WTC11 (cell line): ENCODE measurements around the gene CAMSAP3. TPM values are rescaled to one million over a fixed set of nuclear protein-coding genes. Genes with fewer than 3 reads are reported as not detected.

ENCODE experiments used
- CBFB ChIP-seq: sonication (generic); formaldehyde crosslinking; IDR thresholded peaks from 2 replicates; pipeline ENCODE4 v1.8.1; 2022; ENCODE audit warnings: mild to moderate bottlenecking, low read depth, missing genetic modification reagents
- CREB1 ChIP-seq: sonication (generic); formaldehyde crosslinking; IDR thresholded peaks from 2 replicates; pipeline ENCODE4 v1.8.0; 2023; ENCODE audit warnings: mild to moderate bottlenecking, missing genetic modification reagents
- E2F4 ChIP-seq: sonication (generic); formaldehyde crosslinking; IDR thresholded peaks from 2 replicates; pipeline ENCODE4 v1.8.1; 2022; ENCODE audit warnings: low read depth, mild to moderate bottlenecking, moderate library complexity, missing genetic modification reagents, borderline replicate concordance
- EMX1 ChIP-seq: fragments of 250-450 bp; sonication (Bioruptor Pico); IDR thresholded peaks from 2 replicates; pipeline ENCODE4 v1.8.0; 2021; ENCODE audit warnings: mild to moderate bottlenecking
- ERG ChIP-seq: fragments of 250-450 bp; sonication (Bioruptor Pico); IDR thresholded peaks from 2 replicates; pipeline ENCODE4 v1.8.0; 2021; ENCODE audit warnings: mild to moderate bottlenecking
- ETV6 ChIP-seq: sonication (generic); formaldehyde crosslinking; IDR thresholded peaks from 2 replicates; pipeline ENCODE4 v1.8.1; 2022; ENCODE audit warnings: mild to moderate bottlenecking, missing genetic modification reagents
- FOXJ3 ChIP-seq: sonication (generic); formaldehyde crosslinking; IDR thresholded peaks from 2 replicates; pipeline ENCODE4 v1.9.0; 2021; ENCODE audit warnings: missing genetic modification reagents, mild to moderate bottlenecking, borderline replicate concordance
- GABPB1 ChIP-seq: sonication (generic); formaldehyde crosslinking; IDR thresholded peaks from 2 replicates; pipeline ENCODE4 v1.8.1; 2023; ENCODE audit warnings: mild to moderate bottlenecking, missing genetic modification reagents
- HMGA2 ChIP-seq: fragments of 250-450 bp; sonication (Bioruptor Pico); IDR thresholded peaks from 2 replicates; pipeline ENCODE4 v1.4.0; 2021; ENCODE audit warnings: mild to moderate bottlenecking, moderate library complexity
- HMGXB4 ChIP-seq: sonication (generic); formaldehyde crosslinking; IDR thresholded peaks from 2 replicates; pipeline ENCODE4 v1.8.1; 2023; ENCODE audit warnings: mild to moderate bottlenecking, moderate library complexity, missing genetic modification reagents
- IRF1 ChIP-seq: sonication (generic); formaldehyde crosslinking; IDR thresholded peaks from 2 replicates; pipeline ENCODE4 v1.8.0; 2023; ENCODE audit warnings: missing genetic modification reagents
- IRF2 ChIP-seq: sonication (generic); formaldehyde crosslinking; IDR thresholded peaks from 2 replicates; pipeline ENCODE4 v1.8.0; 2022; ENCODE audit warnings: low read depth, missing genetic modification reagents, borderline replicate concordance
- JUN ChIP-seq: sonication (generic); formaldehyde crosslinking; IDR thresholded peaks from 2 replicates; pipeline ENCODE4 v1.8.0; 2023; ENCODE audit warnings: mild to moderate bottlenecking, missing genetic modification reagents
- KAT7 ChIP-seq: sonication (generic); formaldehyde crosslinking; IDR thresholded peaks from 2 replicates; pipeline ENCODE4 v1.8.1; 2023; ENCODE audit warnings: missing genetic modification reagents, mild to moderate bottlenecking, borderline replicate concordance
- NR1H2 ChIP-seq: sonication (generic); formaldehyde crosslinking; IDR thresholded peaks from 2 replicates; pipeline ENCODE4 v1.9.0; 2021; ENCODE audit warnings: mild to moderate bottlenecking, moderate library complexity, missing genetic modification reagents
- PREB ChIP-seq: sonication (generic); formaldehyde crosslinking; IDR thresholded peaks from 2 replicates; pipeline ENCODE4 v1.8.1; 2022; ENCODE audit warnings: mild to moderate bottlenecking, missing genetic modification reagents, moderate library complexity, borderline replicate concordance
- SMAD3 ChIP-seq: sonication (generic); formaldehyde crosslinking; IDR thresholded peaks from 2 replicates; pipeline ENCODE4 v1.8.0; 2022; ENCODE audit warnings: missing genetic modification reagents, mild to moderate bottlenecking, borderline replicate concordance
- TCF7 ChIP-seq: sonication (generic); formaldehyde crosslinking; IDR thresholded peaks from 2 replicates; pipeline ENCODE4 v1.8.0; 2022; ENCODE audit warnings: mild to moderate bottlenecking, low read depth, missing genetic modification reagents, moderate library complexity
- TEAD4 ChIP-seq: sonication (generic); formaldehyde crosslinking; IDR thresholded peaks from 2 replicates; pipeline ENCODE4 v1.8.0; 2022; ENCODE audit warnings: mild to moderate bottlenecking, missing genetic modification reagents
- ZNF138 ChIP-seq: sonication (generic); formaldehyde crosslinking; conservative IDR thresholded peaks from 2 replicates; pipeline ENCODE4 v1.8.1; 2022; ENCODE audit warnings: mild to moderate bottlenecking, moderate library complexity, missing genetic modification reagents
- ZNF232 ChIP-seq: sonication (generic); formaldehyde crosslinking; IDR thresholded peaks from 2 replicates; pipeline ENCODE4 v1.8.0; 2022; ENCODE audit warnings: mild to moderate bottlenecking, missing genetic modification reagents
- ZNF317 ChIP-seq: sonication (generic); formaldehyde crosslinking; IDR thresholded peaks from 2 replicates; pipeline ENCODE4 v1.8.1; 2023; ENCODE audit warnings: low read depth, mild to moderate bottlenecking, moderate library complexity, missing genetic modification reagents, borderline replicate concordance
- ZNF396 ChIP-seq: fragments of 250-450 bp; sonication (Bioruptor Pico); IDR thresholded peaks from 2 replicates; pipeline ENCODE4 v1.8.0; 2021; ENCODE audit warnings: mild to moderate bottlenecking, moderate library complexity, borderline replicate concordance
- total RNA-seq: library from RNA; stranded (reverse); gene quantifications from 3 replicates; pipeline ENCODE4 v1.2.3, GENCODE V29; 2021
- TF ChIP-seq, protein P1 (sequence below): sonication (generic); formaldehyde crosslinking; IDR thresholded peaks from 2 replicates; pipeline ENCODE4 v1.8.1; 2023; ENCODE audit warnings: mild to moderate bottlenecking, missing genetic modification reagents, borderline replicate concordance
- TF ChIP-seq, protein P2 (sequence below): sonication (generic); formaldehyde crosslinking; IDR thresholded peaks from 2 replicates; pipeline ENCODE4 v1.8.0; 2022; ENCODE audit warnings: mild to moderate bottlenecking, missing genetic modification reagents
- TF ChIP-seq, protein P3 (sequence below): sonication (generic); formaldehyde crosslinking; IDR thresholded peaks from 2 replicates; pipeline ENCODE4 v1.8.1; 2022; ENCODE audit warnings: missing genetic modification reagents, borderline replicate concordance

Gene CAMSAP3
- total RNA-seq, 1 experiment from 2014 or later, result 27.8 TPM

- TF ChIP-seq EMX1 (CRISPR knock-in tag) (no peak), CBFB (CRISPR knock-in tag) (peak; percentile 99), ERG (CRISPR knock-in tag) (no peak), ZNF138 (CRISPR knock-in tag) (no peak), KAT7 (CRISPR knock-in tag) (peak; percentile 100), GABPB1 (CRISPR knock-in tag) (0 out of 2 replicates have a peak, but pooled peaks have one; percentile 18), IRF1 (CRISPR knock-in tag) (peak; percentile 99), ZNF396 (CRISPR knock-in tag) (no peak), IRF2 (CRISPR knock-in tag) (peak; percentile 93; the same call in 1 of the 2 replicates), E2F4 (peak; percentile 98), ZNF317 (peak; percentile 86), HMGXB4 (CRISPR knock-in tag) (no peak), PREB (CRISPR knock-in tag) (peak; percentile 98; the same call in 1 of the 2 replicates), SMAD3 (CRISPR knock-in tag) (peak; percentile 99), NR1H2 (CRISPR knock-in tag) (peak; percentile 98), ETV6 (CRISPR knock-in tag) (peak; percentile 99), ZNF232 (CRISPR knock-in tag) (peak; percentile 99), TEAD4 (CRISPR knock-in tag) (peak; percentile 99), TCF7 (CRISPR knock-in tag) (peak; percentile 99), JUN (CRISPR knock-in tag) (peak; percentile 100), HMGA2 (CRISPR knock-in tag) (no peak), CREB1 (CRISPR knock-in tag) (peak; percentile 98), FOXJ3 (CRISPR knock-in tag) (peak; percentile 95; the same call in 1 of the 2 replicates)
- TF ChIP-seq, protein P1, sequence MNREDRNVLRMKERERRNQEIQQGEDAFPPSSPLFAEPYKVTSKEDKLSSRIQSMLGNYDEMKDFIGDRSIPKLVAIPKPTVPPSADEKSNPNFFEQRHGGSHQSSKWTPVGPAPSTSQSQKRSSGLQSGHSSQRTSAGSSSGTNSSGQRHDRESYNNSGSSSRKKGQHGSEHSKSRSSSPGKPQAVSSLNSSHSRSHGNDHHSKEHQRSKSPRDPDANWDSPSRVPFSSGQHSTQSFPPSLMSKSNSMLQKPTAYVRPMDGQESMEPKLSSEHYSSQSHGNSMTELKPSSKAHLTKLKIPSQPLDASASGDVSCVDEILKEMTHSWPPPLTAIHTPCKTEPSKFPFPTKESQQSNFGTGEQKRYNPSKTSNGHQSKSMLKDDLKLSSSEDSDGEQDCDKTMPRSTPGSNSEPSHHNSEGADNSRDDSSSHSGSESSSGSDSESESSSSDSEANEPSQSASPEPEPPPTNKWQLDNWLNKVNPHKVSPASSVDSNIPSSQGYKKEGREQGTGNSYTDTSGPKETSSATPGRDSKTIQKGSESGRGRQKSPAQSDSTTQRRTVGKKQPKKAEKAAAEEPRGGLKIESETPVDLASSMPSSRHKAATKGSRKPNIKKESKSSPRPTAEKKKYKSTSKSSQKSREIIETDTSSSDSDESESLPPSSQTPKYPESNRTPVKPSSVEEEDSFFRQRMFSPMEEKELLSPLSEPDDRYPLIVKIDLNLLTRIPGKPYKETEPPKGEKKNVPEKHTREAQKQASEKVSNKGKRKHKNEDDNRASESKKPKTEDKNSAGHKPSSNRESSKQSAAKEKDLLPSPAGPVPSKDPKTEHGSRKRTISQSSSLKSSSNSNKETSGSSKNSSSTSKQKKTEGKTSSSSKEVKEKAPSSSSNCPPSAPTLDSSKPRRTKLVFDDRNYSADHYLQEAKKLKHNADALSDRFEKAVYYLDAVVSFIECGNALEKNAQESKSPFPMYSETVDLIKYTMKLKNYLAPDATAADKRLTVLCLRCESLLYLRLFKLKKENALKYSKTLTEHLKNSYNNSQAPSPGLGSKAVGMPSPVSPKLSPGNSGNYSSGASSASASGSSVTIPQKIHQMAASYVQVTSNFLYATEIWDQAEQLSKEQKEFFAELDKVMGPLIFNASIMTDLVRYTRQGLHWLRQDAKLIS, result peak; percentile 79; the same call in 1 of the 2 replicates
- TF ChIP-seq, protein P2, sequence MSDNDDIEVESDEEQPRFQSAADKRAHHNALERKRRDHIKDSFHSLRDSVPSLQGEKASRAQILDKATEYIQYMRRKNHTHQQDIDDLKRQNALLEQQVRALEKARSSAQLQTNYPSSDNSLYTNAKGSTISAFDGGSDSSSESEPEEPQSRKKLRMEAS (CRISPR knock-in tag), result peak; percentile 67; the same call in 1 of the 2 replicates
- TF ChIP-seq, protein P3, sequence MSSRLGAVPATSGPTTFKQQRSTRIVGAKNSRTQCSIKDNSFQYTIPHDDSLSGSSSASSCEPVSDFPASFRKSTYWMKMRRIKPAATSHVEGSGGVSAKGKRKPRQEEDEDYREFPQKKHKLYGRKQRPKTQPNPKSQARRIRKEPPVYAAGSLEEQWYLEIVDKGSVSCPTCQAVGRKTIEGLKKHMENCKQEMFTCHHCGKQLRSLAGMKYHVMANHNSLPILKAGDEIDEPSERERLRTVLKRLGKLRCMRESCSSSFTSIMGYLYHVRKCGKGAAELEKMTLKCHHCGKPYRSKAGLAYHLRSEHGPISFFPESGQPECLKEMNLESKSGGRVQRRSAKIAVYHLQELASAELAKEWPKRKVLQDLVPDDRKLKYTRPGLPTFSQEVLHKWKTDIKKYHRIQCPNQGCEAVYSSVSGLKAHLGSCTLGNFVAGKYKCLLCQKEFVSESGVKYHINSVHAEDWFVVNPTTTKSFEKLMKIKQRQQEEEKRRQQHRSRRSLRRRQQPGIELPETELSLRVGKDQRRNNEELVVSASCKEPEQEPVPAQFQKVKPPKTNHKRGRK, result peak; percentile 95; the same call in 1 of the 2 replicates
Measured at GRCh38 chr19:7562646-7563393, 32.8 kb upstream of the CAMSAP3 start (continued).
